K562 (cell line): ENCODE results near the gene PSMC6. TPM values are rescaled to one million over a fixed set of nuclear protein-coding genes. Genes with fewer than 3 reads are reported as not detected.

ENCODE experiments used
- ATAC-seq: fragments of 200-7000 bp; cut with Tn5 transposase; 3 replicates; pipeline ENCODE4 v1.9.1; 2020; ENCODE audit warnings: moderate library complexity
- BruUV-seq: library from RNA; stranded (reverse); fragments of 400-500 nt; replicated peaks from 2 replicates; lab custom pipeline; 2021; lab: Mats Ljungman, UMichigan
- CTCF ChIA-PET: fragments of 300-600 bp; formaldehyde crosslinking; extraction: SDS; loops from one replicate; lab custom pipeline; 2021; ENCODE audit warnings: low intra/inter-chr PET ratio; lab: Yijun Ruan, JAX
- POLR2A ChIA-PET: fragments of 300-600, 350-650 bp; sonication (Branson Sonifier 250); formaldehyde crosslinking; extraction: SDS; loops from one replicate; lab custom pipeline; 2021; ENCODE audit warnings: antibody characterized with exemption, inconsistent platforms; lab: Yijun Ruan, JAX
- DNase-seq, 4 experiments: peaks; one replicate each; pipeline versions ENCODE4 v3.0.0 to v3.0.0-alpha.2; 2011 to 2018; ENCODE audit warnings: low spot score in 3 of 4, mixed read lengths in 3 of 4; ENCODE audit errors: extremely low read depth in 1 of 4
- FAIRE-seq: peaks from 2 replicates; lab custom pipeline; 2011; peaks lifted over from hg19 to GRCh38; lab: Jason Lieb, UNC
- H2AFZ ChIP-seq: 2 replicates; pipeline ENCODE4 v1.6.0; 2011; ENCODE audit warnings: low read depth, low read length, control low read depth, inconsistent platforms
- H3K27ac ChIP-seq: fragments of 200-600 bp; 3 replicates; pipeline ENCODE4 v1.8.0; 2011; ENCODE audit warnings: low read depth, mild to moderate bottlenecking, control low read depth, inconsistent platforms, low read length, moderate library complexity, mixed read lengths; ENCODE audit errors: extremely low read depth
- H3K27me3 ChIP-seq, 2 experiments: fragments of 300-600 bp in 1 of 2; 2 replicates in 1 of 2; 3 replicates in 1 of 2; pipeline versions ENCODE4 v1.6.0 to v1.8.0; 2011; ENCODE audit warnings: inconsistent platforms in 2 of 2, low read length in 2 of 2, mild to moderate bottlenecking in 1 of 2, mixed read lengths in 1 of 2, moderate library complexity in 1 of 2; ENCODE audit not compliant: control insufficient read depth in 2 of 2, insufficient read depth in 2 of 2
- H3K36me3 ChIP-seq: fragments of 300-600 bp; 3 replicates; pipeline ENCODE4 v1.8.0; 2011; ENCODE audit warnings: mild to moderate bottlenecking, low read length, inconsistent platforms; ENCODE audit not compliant: control insufficient read depth, insufficient read depth
- H3K4me1 ChIP-seq, 2 experiments: fragments of 200-600 bp in 1 of 2; replicated peaks in 1 of 2; 2 replicates in 1 of 2; 3 replicates in 1 of 2; pipeline versions ENCODE4 v1.5.1 to v1.8.0; 2011; ENCODE audit warnings: inconsistent platforms in 2 of 2, low read length in 2 of 2, mild to moderate bottlenecking in 1 of 2, mixed read lengths in 1 of 2, moderate library complexity in 1 of 2; ENCODE audit not compliant: control insufficient read depth in 2 of 2, insufficient read depth in 2 of 2
- H3K4me2 ChIP-seq: 2 replicates; pipeline ENCODE4 v1.6.1; 2011; ENCODE audit warnings: low read length, control low read depth, inconsistent platforms, mixed read lengths; ENCODE audit not compliant: insufficient read depth
- H3K4me3 ChIP-seq: fragments of 200-600 bp; sonication (generic), shearing (Covaris generic); 2 replicates; pipeline ENCODE4 v1.5.1; 2016; ENCODE audit warnings: control low read depth, inconsistent platforms
- H3K79me2 ChIP-seq: fragments of 200-600 bp; 3 replicates; pipeline ENCODE4 v1.8.0; 2011; ENCODE audit warnings: low read length, inconsistent platforms; ENCODE audit not compliant: control insufficient read depth, insufficient read depth
- H3K9ac ChIP-seq, 2 experiments: 2 replicates each; pipeline versions ENCODE4 v1.6.0 to v1.6.1; 2011; ENCODE audit warnings: low read depth in 2 of 2, low read length in 2 of 2, control low read depth in 1 of 2, inconsistent platforms in 1 of 2, mild to moderate bottlenecking in 1 of 2, mixed read lengths in 1 of 2; ENCODE audit not compliant: insufficient read depth in 1 of 2
- H3K9me1 ChIP-seq: one replicate; pipeline ENCODE4 v1.6.0; 2011; ENCODE audit warnings: inconsistent platforms, mild to moderate bottlenecking, low read length, moderate library complexity; ENCODE audit not compliant: control insufficient read depth, insufficient read depth
- H3K9me3 ChIP-seq: replicated peaks from 2 replicates; pipeline ENCODE4 v1.5.1; 2011; ENCODE audit warnings: low read depth, low read length, inconsistent platforms; ENCODE audit not compliant: control insufficient read depth, insufficient read depth
- H4K20me1 ChIP-seq: replicated peaks from 2 replicates; pipeline ENCODE4 v1.6.1; 2011; ENCODE audit warnings: low read length, inconsistent platforms, mixed read lengths; ENCODE audit not compliant: control insufficient read depth, insufficient read depth
- MEIS2 ChIP-seq: fragments of 450-650 bp; IDR thresholded peaks from 2 replicates; pipeline ENCODE4 v1.6.1; 2014; ENCODE audit warnings: mild to moderate bottlenecking; ENCODE audit not compliant: partially characterized antibody
- NCOA1 ChIP-seq: fragments of 450-650 bp; IDR thresholded peaks from 2 replicates; pipeline ENCODE4 v1.6.1; 2016; ENCODE audit warnings: low read depth
- XRCC5 ChIP-seq: fragments of 200-400 bp; formaldehyde crosslinking; IDR thresholded peaks from 2 replicates; pipeline ENCODE4 v1.6.1; 2017; ENCODE audit warnings: low read depth, mild to moderate bottlenecking, low read length
- WGBS: fragments of 100-300 bp; shearing (Covaris generic); methylation state at CpG from one replicate; pipeline ENCODE4 v1.1.6; 2016; ENCODE audit warnings: low coverage, mixed read lengths; ENCODE audit not compliant: insufficient coverage; ENCODE audit errors: missing lambda C conversion rate; 5-methylcytosine and 5-hydroxymethylcytosine counted together
- in situ Hi-C: fragments of 300-500 bp; cut with MboI; formaldehyde crosslinking; loops from 4 replicates; pipeline ENCODE4 v1.15.0; 2018; ENCODE audit warnings: inconsistent platforms, mixed read lengths
- intact Hi-C: fragments of 100-400 bp; cut with micrococcal nuclease; formaldehyde crosslinking; loops from 2 replicates; pipeline ENCODE4 v1.14.2; 2022
- polyA plus RNA-seq, 8 experiments: library from polyadenylated mRNA; depleted of rRNA in 4 of 8; stranded (reverse) in 5 of 8; unstranded in 3 of 8; fragments of >200 nt; fragmentation: Nextera tagmentation in 2 of 8; fragmentation: Illumina TruSeq in 1 of 8; extraction: Ambion mirVana in 2 of 8; extraction: Trizol in 1 of 8; gene quantifications; 2 replicates each; pipeline versions ENCODE4 v1.2.1 to v1.2.3, GENCODE V29; 2011 to 2014; ENCODE audit warnings: inconsistent platforms in 1 of 8, missing spikeins in 1 of 8
- total RNA-seq, 7 experiments: library from RNA; depleted of rRNA in 6 of 7; stranded (reverse); fragments of >200 nt in 6 of 7; fragmentation: Illumina TruSeq in 2 of 7; extraction: Trizol in 2 of 7; gene quantifications; 2 replicates each; pipeline versions ENCODE4 v1.2.1 to v1.2.3, GENCODE V29; 2011 to 2021; ENCODE audit warnings: low replicate concordance in 1 of 7

PSMC6 gene
- total and polyA plus RNA-seq, 9 of the 15 experiments (the other 6 are each of a cell fraction or from before 2014, with no cell fraction given), result 91.4 to 224 (median 182) TPM

- Histone ChIP-seq H3K9me3 (no peaks in the 10 kb centered on the region), H3K27me3 (no peaks in the 10 kb centered on the region), H4K20me1 (no peaks in the 10 kb centered on the region), H3K4me2 (no peak overlapping the region), H3K4me3 (no peak overlapping the region), H2AFZ (no peak overlapping the region), H3K4me1 (no peaks in the 10 kb centered on the region), H3K36me3 (peaks cover 49% of the 10 kb centered on the region; the same call in 2 of the 3 replicates), H3K79me2 (no peaks in the 10 kb centered on the region), H3K9me1 (no peaks in the 10 kb centered on the region), H3K9ac (no peak overlapping the region), H3K27ac (no peak overlapping the region)
- 90% methylated on average over 3 of the region's 3 CpGs for WGBS
- ChIA-PET POLR2A (no interaction called here), CTCF (no interaction called here)
- in situ Hi-C loops, result no loop called here
- DNase-seq (no peak), FAIRE-seq (no peak), ATAC-seq (no peak)
- BruUV-seq, result no TSS peak
- intact Hi-C loops, result no loop called here
- TF ChIP-seq XRCC5, result no peak
These were observed 60.2 kb downstream of the PSMC6 start for GRCh38 chr14:52767058-52767833.

- Histone ChIP-seq H3K9me1 (no peaks in the 10 kb centered on the region), H4K20me1 (no peaks in the 10 kb centered on the region)
- no peak for FAIRE-seq
- BruUV-seq, result no TSS peak
- TF ChIP-seq NCOA1 (no peak), MEIS2 (peak; percentile 3)
- TF ChIP-seq, all 486 proteins: peak for 1
- peaks cover 53% of the 10 kb centered on the region; the same call in 2 of the 3 replicates for H3K36me3 ChIP-seq
- no peak overlapping the region for H3K9ac ChIP-seq
- H3K79me2 ChIP-seq, result no peaks in the 10 kb centered on the region
- ATAC-seq, result no peak
- H3K4me2 ChIP-seq, result no peak overlapping the region
- no peak for DNase-seq
- ChIA-PET CTCF (no interaction called here), POLR2A (no interaction called here)
- no peaks in the 10 kb centered on the region for H3K27me3 ChIP-seq
- H3K27ac ChIP-seq, result no peak overlapping the region
- no peaks in the 10 kb centered on the region for H3K9me3 ChIP-seq
- no peak overlapping the region for H3K4me3 ChIP-seq
- H3K4me1 ChIP-seq, result no peaks in the 10 kb centered on the region
- H2AFZ ChIP-seq, result no peak overlapping the region
- in situ Hi-C loops (no loop called here), intact Hi-C loops (no loop called here)
These were observed 62.9 kb downstream of the PSMC6 start for GRCh38 chr14:52769887-52770286.
